ENCODE measurements around the gene ZBBX.

DNA sequence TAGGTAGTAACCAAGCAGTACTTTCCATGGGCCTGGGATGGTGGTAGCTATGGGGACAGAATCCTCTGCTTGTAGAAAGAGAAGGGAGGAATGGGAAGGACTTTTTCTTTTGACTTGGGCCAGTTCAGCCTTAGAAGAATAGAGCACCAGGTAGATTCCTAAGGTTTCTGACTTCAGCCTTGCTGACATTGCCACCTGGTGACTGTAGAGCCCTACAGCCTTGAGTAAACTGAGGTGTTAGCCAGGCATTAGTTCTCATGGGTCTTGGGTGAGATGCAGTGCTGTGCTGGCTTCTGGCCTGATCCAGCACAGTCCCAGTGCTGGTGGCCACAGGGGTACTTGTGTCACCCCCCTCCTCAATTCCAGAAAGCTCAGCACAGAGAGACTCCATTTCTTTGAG is 171.1 kb downstream of the ZBBX start:
- TF ChIP-seq ZNF274 (IDR thresholded peaks at IDR 0.05; ENCODE audit: insufficient read depth, insufficient read length) (no peak), POLR2A (IDR thresholded peaks at IDR 0.05; ENCODE audit: low read depth, low read length) (no peak), EZH2 (IDR thresholded peaks at IDR 0.05; ENCODE audit: borderline replicate concordance, control insufficient read depth, low read depth, low read length) (no peak), EGR1 (IDR thresholded peaks at IDR 0.05; ENCODE audit: borderline replicate concordance in 1 of 2, low read depth in 2 of 2, low read length in 2 of 2) (no peak)
- TF ChIP-seq, protein P1, sequence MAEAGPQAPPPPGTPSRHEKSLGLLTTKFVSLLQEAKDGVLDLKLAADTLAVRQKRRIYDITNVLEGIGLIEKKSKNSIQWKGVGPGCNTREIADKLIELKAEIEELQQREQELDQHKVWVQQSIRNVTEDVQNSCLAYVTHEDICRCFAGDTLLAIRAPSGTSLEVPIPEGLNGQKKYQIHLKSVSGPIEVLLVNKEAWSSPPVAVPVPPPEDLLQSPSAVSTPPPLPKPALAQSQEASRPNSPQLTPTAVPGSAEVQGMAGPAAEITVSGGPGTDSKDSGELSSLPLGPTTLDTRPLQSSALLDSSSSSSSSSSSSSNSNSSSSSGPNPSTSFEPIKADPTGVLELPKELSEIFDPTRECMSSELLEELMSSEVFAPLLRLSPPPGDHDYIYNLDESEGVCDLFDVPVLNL (IDR thresholded peaks at IDR 0.05; ENCODE audit: low read depth, low read length), result no peak
- TF ChIP-seq, protein P2, sequence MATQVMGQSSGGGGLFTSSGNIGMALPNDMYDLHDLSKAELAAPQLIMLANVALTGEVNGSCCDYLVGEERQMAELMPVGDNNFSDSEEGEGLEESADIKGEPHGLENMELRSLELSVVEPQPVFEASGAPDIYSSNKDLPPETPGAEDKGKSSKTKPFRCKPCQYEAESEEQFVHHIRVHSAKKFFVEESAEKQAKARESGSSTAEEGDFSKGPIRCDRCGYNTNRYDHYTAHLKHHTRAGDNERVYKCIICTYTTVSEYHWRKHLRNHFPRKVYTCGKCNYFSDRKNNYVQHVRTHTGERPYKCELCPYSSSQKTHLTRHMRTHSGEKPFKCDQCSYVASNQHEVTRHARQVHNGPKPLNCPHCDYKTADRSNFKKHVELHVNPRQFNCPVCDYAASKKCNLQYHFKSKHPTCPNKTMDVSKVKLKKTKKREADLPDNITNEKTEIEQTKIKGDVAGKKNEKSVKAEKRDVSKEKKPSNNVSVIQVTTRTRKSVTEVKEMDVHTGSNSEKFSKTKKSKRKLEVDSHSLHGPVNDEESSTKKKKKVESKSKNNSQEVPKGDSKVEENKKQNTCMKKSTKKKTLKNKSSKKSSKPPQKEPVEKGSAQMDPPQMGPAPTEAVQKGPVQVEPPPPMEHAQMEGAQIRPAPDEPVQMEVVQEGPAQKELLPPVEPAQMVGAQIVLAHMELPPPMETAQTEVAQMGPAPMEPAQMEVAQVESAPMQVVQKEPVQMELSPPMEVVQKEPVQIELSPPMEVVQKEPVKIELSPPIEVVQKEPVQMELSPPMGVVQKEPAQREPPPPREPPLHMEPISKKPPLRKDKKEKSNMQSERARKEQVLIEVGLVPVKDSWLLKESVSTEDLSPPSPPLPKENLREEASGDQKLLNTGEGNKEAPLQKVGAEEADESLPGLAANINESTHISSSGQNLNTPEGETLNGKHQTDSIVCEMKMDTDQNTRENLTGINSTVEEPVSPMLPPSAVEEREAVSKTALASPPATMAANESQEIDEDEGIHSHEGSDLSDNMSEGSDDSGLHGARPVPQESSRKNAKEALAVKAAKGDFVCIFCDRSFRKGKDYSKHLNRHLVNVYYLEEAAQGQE (IDR thresholded peaks at IDR 0.05; ENCODE audit: low read depth, low read length), result no peak
- TF ChIP-seq, protein P3, sequence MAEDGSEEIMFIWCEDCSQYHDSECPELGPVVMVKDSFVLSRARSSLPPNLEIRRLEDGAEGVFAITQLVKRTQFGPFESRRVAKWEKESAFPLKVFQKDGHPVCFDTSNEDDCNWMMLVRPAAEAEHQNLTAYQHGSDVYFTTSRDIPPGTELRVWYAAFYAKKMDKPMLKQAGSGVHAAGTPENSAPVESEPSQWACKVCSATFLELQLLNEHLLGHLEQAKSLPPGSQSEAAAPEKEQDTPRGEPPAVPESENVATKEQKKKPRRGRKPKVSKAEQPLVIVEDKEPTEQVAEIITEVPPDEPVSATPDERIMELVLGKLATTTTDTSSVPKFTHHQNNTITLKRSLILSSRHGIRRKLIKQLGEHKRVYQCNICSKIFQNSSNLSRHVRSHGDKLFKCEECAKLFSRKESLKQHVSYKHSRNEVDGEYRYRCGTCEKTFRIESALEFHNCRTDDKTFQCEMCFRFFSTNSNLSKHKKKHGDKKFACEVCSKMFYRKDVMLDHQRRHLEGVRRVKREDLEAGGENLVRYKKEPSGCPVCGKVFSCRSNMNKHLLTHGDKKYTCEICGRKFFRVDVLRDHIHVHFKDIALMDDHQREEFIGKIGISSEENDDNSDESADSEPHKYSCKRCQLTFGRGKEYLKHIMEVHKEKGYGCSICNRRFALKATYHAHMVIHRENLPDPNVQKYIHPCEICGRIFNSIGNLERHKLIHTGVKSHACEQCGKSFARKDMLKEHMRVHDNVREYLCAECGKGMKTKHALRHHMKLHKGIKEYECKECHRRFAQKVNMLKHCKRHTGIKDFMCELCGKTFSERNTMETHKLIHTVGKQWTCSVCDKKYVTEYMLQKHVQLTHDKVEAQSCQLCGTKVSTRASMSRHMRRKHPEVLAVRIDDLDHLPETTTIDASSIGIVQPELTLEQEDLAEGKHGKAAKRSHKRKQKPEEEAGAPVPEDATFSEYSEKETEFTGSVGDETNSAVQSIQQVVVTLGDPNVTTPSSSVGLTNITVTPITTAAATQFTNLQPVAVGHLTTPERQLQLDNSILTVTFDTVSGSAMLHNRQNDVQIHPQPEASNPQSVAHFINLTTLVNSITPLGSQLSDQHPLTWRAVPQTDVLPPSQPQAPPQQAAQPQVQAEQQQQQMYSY (CRISPR knock-in tag; IDR thresholded peaks at IDR 0.05), result no peak
- TF ChIP-seq, protein P4, sequence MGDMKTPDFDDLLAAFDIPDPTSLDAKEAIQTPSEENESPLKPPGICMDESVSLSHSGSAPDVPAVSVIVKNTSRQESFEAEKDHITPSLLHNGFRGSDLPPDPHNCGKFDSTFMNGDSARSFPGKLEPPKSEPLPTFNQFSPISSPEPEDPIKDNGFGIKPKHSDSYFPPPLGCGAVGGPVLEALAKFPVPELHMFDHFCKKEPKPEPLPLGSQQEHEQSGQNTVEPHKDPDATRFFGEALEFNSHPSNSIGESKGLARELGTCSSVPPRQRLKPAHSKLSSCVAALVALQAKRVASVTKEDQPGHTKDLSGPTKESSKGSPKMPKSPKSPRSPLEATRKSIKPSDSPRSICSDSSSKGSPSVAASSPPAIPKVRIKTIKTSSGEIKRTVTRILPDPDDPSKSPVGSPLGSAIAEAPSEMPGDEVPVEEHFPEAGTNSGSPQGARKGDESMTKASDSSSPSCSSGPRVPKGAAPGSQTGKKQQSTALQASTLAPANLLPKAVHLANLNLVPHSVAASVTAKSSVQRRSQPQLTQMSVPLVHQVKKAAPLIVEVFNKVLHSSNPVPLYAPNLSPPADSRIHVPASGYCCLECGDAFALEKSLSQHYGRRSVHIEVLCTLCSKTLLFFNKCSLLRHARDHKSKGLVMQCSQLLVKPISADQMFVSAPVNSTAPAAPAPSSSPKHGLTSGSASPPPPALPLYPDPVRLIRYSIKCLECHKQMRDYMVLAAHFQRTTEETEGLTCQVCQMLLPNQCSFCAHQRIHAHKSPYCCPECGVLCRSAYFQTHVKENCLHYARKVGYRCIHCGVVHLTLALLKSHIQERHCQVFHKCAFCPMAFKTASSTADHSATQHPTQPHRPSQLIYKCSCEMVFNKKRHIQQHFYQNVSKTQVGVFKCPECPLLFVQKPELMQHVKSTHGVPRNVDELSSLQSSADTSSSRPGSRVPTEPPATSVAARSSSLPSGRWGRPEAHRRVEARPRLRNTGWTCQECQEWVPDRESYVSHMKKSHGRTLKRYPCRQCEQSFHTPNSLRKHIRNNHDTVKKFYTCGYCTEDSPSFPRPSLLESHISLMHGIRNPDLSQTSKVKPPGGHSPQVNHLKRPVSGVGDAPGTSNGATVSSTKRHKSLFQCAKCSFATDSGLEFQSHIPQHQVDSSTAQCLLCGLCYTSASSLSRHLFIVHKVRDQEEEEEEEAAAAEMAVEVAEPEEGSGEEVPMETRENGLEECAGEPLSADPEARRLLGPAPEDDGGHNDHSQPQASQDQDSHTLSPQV (IDR thresholded peaks at IDR 0.05), result no peak
